RWPE1 (cell line): Measurements from ENCODE around the gene CLEC10A.
"Not testable (repeated sequence)": the region's sequence is repeated elsewhere in the genome, so short reads cannot be mapped to it uniquely, and the experiment has no call there.

Experiments
- CTCF ChIA-PET: fragments of 350-600 bp; sonication (Branson Sonifier 250); formaldehyde crosslinking; extraction: SDS; loops from one replicate; lab custom pipeline; 2021; lab: Yijun Ruan, JAX
- POLR2A ChIA-PET: fragments of 400-600 bp; formaldehyde crosslinking; extraction: SDS; loops from one replicate; lab custom pipeline; 2020; ENCODE audit warnings: antibody characterized with exemption; ENCODE audit not compliant: low non-redundant PET; lab: Yijun Ruan, JAX
- DNase-seq: peaks from one replicate; pipeline ENCODE4 v3.0.0; 2012; ENCODE audit warnings: low spot score
- H3K27ac ChIP-seq: fragments of 450-650 bp; 2 replicates; pipeline ENCODE4 v1.5.1; 2017
- CTCF ChIP-seq: fragments of 450-650 bp; conservative IDR thresholded peaks from 2 replicates; pipeline ENCODE4 v1.5.1; 2017; ENCODE audit warnings: low read depth, mild to moderate bottlenecking

The CLEC10A gene

GRCh38 chr17:7060165-7060891 lies 19.7 kb downstream of the CLEC10A start:
- ChIA-PET POLR2A (no interaction called here), CTCF (interaction anchor here (0.6 to 1.1 kb wide), 5 partner anchors 8 to 117 kb away, joined by 3 to 6 read pairs (median 4); no protein-coding TSS in a partner anchor)
- no peak for TF ChIP-seq CTCF
- peak overlapping the region; percentile 83 for H3K27ac ChIP-seq
- DNase-seq: peak; percentile 90

- POLR2A ChIA-PET: no interaction called here
Observed at GRCh38 chr17:7058831-7059447, 21.1 kb downstream of the CLEC10A start.

GRCh38 chr17:7056386-7056785 lies 23.7 kb downstream of the CLEC10A start:
- ChIA-PET POLR2A (no interaction called here), CTCF (interaction anchor here (0.6 to 0.7 kb wide), 2 partner anchors 70 to 84 kb away, joined by 3 to 7 read pairs; no protein-coding TSS in a partner anchor)
- DNase-seq: no peak
- no peak overlapping the region for H3K27ac ChIP-seq
- TF ChIP-seq CTCF: no peak

More at GRCh38 chr17:7058831-7059447, 21.1 kb downstream of the CLEC10A start:
- no peak overlapping the region for H3K27ac ChIP-seq
- CTCF ChIA-PET: interaction anchor here (1.1 kb wide), 1 partner anchor 39 kb away, joined by 6 read pairs; no protein-coding TSS in a partner anchor
- no peak for DNase-seq
- no peak for TF ChIP-seq CTCF

GRCh38 chr17:7050583-7050982 lies 29.5 kb downstream of the CLEC10A start:
- H3K27ac ChIP-seq, DNase-seq, POLR2A ChIA-PET: not testable (repeated sequence)
- CTCF ChIA-PET: interaction anchor here (0.6 to 3.4 kb wide), 3 partner anchors 38 to 127 kb away, joined by 7 to 63 read pairs (median 15); partner anchors contain the start of gene RNASEK

- no peak for TF ChIP-seq CTCF
- ChIA-PET CTCF (interaction anchor here (0.6 to 0.9 kb wide), 3 partner anchors 116 to 195 kb away, joined by 3 to 4 read pairs (median 3); no protein-coding TSS in a partner anchor), POLR2A (no interaction called here)
Observed at GRCh38 chr17:7048968-7049367, 31.1 kb downstream of the CLEC10A start.

GRCh38 chr17:7047566-7047965 lies 32.5 kb downstream of the CLEC10A start:
- DNase-seq: no peak
- POLR2A ChIA-PET: no interaction called here
- no peak for TF ChIP-seq CTCF
- CTCF ChIA-PET: interaction anchor here (1.1 kb wide), 1 partner anchor 130 kb away, joined by 3 read pairs; no protein-coding TSS in a partner anchor
- H3K27ac ChIP-seq: no peak overlapping the region

More at GRCh38 chr17:7048968-7049367, 31.1 kb downstream of the CLEC10A start:
- H3K27ac ChIP-seq: no peak overlapping the region
- DNase-seq: no peak

- DNase-seq, H3K27ac ChIP-seq: not testable (repeated sequence)
- ChIA-PET CTCF (interaction anchor here (0.7 to 2.8 kb wide), 12 partner anchors 8 to 250 kb away, joined by 3 to 27 read pairs (median 4); no protein-coding TSS in a partner anchor), POLR2A (interaction anchor here (0.6 kb wide), 1 partner anchor 193 kb away, joined by 3 read pairs; the partner anchor contains the start of gene PHF23)
Observed at GRCh38 chr17:7046725-7047397, 33.2 kb downstream of the CLEC10A start.
